ENCODE data around the gene ANKS6.

GRCh38 chr9:98763986-98764745 lies 32.2 kb downstream of the ANKS6 start:
- TF ChIP-seq, protein P1, sequence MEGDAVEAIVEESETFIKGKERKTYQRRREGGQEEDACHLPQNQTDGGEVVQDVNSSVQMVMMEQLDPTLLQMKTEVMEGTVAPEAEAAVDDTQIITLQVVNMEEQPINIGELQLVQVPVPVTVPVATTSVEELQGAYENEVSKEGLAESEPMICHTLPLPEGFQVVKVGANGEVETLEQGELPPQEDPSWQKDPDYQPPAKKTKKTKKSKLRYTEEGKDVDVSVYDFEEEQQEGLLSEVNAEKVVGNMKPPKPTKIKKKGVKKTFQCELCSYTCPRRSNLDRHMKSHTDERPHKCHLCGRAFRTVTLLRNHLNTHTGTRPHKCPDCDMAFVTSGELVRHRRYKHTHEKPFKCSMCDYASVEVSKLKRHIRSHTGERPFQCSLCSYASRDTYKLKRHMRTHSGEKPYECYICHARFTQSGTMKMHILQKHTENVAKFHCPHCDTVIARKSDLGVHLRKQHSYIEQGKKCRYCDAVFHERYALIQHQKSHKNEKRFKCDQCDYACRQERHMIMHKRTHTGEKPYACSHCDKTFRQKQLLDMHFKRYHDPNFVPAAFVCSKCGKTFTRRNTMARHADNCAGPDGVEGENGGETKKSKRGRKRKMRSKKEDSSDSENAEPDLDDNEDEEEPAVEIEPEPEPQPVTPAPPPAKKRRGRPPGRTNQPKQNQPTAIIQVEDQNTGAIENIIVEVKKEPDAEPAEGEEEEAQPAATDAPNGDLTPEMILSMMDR (IDR thresholded peaks at IDR 0.05): no peak
- TF ChIP-seq EP300 (IDR thresholded peaks at IDR 0.05): no peak

Measured in stomach (tissue), 4 donors.